Measurements from ENCODE around the gene RETREG1. TPM values are rescaled to one million over a fixed set of nuclear protein-coding genes. Genes with fewer than 3 reads are reported as not detected.

Gene RETREG1
- total RNA-seq, 1 donor from 2014 or later: 11.6 TPM

DNA sequence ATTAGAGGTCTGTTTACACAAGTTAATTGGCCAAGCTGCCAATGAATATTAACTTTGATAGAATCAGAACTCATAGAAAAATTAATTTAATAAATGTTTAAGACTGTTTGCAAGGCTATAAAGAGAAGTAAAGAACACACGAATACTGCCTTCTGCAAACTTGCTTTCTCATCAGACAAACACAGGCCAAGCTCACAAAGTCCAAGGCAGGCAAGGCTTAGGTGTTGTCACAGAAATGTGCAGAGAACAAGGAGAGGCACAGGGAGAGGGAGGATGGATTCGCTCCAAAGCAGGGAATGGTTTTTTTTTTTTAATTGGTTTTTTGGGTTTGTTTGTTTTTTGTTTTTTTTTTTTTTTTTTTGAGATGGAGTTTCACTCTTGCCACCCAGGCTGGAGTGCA lies 43.4 kb downstream of the RETREG1 start:
- no peak for TF ChIP-seq CTCF (conservative IDR thresholded peaks at IDR 0.05)
- H3K4me1 Mint-ChIP-seq (ENCODE audit: unreplicated experiment): peaks cover 2% of the 10 kb centered on the region
- no peaks in the 10 kb centered on the region for H3K27me3 Mint-ChIP-seq
- peaks cover 5% of the 10 kb centered on the region for H3K9me3 Mint-ChIP-seq
- no peaks in the 10 kb centered on the region for H3K36me3 Mint-ChIP-seq
- peak overlapping the region; percentile 29 for H3K27ac Mint-ChIP-seq
- no peak for DNase-seq (ENCODE audit: extremely low spot score, unreplicated experiment)
- H3K4me3 Mint-ChIP-seq: no peak overlapping the region

GRCh38 chr5:16572289-16573015 lies 44.3 kb downstream of the RETREG1 start:
- Mint-ChIP-seq H3K4me3 (no peak overlapping the region), H3K36me3 (no peaks in the 10 kb centered on the region), H3K27ac (no peak overlapping the region), H3K9me3 (peaks cover 5% of the 10 kb centered on the region), H3K27me3 (no peaks in the 10 kb centered on the region), H3K4me1 (ENCODE audit: unreplicated experiment) (no peaks in the 10 kb centered on the region)
- no peak for TF ChIP-seq CTCF (conservative IDR thresholded peaks at IDR 0.05)
- DNase-seq (ENCODE audit: extremely low spot score, unreplicated experiment): no peak

- Mint-ChIP-seq H3K4me3 (no peak overlapping the region), H3K4me1 (ENCODE audit: unreplicated experiment) (no peaks in the 10 kb centered on the region), H3K27ac (no peak overlapping the region), H3K36me3 (no peaks in the 10 kb centered on the region), H3K27me3 (no peaks in the 10 kb centered on the region), H3K9me3 (peaks cover 13% of the 10 kb centered on the region)
- DNase-seq (ENCODE audit: extremely low spot score, unreplicated experiment): no peak
- TF ChIP-seq CTCF (conservative IDR thresholded peaks at IDR 0.05): no peak
Measured at GRCh38 chr5:16571016-16571415, 45.8 kb downstream of the RETREG1 start.

- Mint-ChIP-seq H3K4me3 (no peak overlapping the region), H3K4me1 (ENCODE audit: unreplicated experiment) (no peaks in the 10 kb centered on the region), H3K36me3 (no peaks in the 10 kb centered on the region), H3K27ac (no peak overlapping the region), H3K9me3 (peaks cover 13% of the 10 kb centered on the region), H3K27me3 (no peaks in the 10 kb centered on the region)
- no peak for DNase-seq (ENCODE audit: extremely low spot score, unreplicated experiment)
- TF ChIP-seq CTCF (conservative IDR thresholded peaks at IDR 0.05): no peak
Measured at GRCh38 chr5:16570121-16570815, 46.5 kb downstream of the RETREG1 start.

- Mint-ChIP-seq H3K36me3 (no peaks in the 10 kb centered on the region), H3K27ac (no peak overlapping the region), H3K4me3 (no peak overlapping the region), H3K4me1 (ENCODE audit: unreplicated experiment) (no peaks in the 10 kb centered on the region), H3K9me3 (peaks cover 13% of the 10 kb centered on the region), H3K27me3 (no peaks in the 10 kb centered on the region)
- TF ChIP-seq CTCF (conservative IDR thresholded peaks at IDR 0.05): no peak
- DNase-seq (ENCODE audit: extremely low spot score, unreplicated experiment): no peak
Measured at GRCh38 chr5:16568875-16569580, 47.8 kb downstream of the RETREG1 start.
